ENCODE results near the gene UBAP2L.
"Not testable (repeated sequence)": the region's sequence is repeated elsewhere in the genome, so short reads cannot be mapped to it uniquely, and the experiment has no call there.

UBAP2L gene

DNA sequence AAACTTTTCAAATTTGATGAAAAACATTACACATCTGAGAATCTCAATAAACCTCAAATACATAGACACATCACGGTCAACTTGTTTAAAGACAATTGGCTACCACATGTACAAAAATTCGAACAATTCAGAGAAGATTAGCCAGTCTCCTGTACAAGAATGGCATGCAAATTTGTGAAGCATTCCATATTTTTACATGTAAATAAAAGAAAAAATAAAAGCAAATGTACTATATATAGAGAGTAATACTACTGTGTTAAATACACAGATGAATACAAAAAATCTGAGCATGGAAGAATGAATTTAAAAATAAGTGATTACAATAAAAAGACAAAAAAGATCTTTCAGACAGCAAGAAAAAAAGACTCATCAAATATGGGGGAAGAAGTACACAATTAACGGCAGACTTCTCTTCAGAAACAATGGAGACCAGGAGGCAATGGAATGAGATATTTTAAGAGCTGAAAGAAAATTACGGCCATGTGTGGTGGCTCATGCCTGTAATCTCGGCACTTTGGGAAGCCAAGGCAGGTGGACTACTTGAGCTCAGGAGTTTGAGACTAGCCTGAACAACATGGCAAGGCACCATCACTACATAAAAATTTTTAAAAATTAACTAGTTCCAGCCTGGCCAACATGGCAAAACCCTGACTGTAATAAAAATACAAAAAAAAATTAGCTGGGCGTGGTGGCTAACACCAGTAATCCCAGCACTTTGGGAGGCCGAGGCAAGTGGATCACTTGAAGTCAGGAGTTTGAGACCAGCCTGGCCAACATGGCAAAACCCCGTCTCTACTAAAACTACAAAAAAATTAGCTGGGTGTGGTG is 74.9 kb downstream of the UBAP2L start:
- intact Hi-C loops (cut with DNase I) = no loop called here
- DNase-seq = no peak

DNA sequence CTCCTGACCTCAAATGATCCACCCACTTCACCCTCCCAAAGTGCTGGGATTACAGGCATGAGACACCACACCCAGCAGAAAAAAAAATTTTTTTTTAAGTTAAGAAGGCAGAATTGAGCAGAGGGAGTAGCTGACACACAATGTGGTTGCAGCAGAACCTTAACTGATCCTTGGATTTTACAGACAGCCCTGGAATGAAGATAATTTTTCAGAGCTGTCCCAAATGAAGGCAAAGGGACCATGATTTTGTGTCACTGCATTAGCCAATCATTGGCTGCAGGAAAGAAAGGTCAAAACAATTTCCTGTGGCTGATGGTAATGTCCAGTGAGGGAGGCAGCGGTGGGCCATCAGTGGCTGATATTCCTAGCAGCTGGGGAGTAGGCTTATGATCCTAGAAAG is 80.8 kb downstream of the UBAP2L start:
- DNase-seq = no peak
- intact Hi-C loops (cut with DNase I) = no loop called here

GRCh38 chr1:154304664-154305337 is 84.0 kb downstream of the UBAP2L start:
- intact Hi-C loops (cut with DNase I) = no loop called here
- no peak for DNase-seq

DNA sequence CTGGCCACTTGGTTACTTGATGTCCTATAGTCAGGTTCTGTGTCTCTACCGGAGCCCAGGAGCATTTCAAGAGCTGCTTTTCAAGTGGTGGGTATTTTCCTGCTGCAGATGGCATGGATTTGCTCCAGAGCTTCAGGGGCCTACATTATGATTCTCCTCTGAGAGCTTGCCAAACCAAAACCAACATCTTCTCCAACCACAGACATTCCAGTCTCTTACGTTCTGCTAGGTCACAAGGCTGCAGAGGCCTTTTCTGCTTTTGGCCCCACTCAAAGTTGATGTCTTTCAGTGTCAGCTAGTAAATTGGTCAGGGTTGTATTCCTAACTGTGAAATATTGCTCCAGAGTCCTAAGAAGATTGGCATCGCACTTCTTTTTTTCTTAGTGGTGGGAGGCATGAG is 85.4 kb downstream of the UBAP2L start:
- intact Hi-C loops (cut with DNase I) = no loop called here
- DNase-seq = no peak

DNA sequence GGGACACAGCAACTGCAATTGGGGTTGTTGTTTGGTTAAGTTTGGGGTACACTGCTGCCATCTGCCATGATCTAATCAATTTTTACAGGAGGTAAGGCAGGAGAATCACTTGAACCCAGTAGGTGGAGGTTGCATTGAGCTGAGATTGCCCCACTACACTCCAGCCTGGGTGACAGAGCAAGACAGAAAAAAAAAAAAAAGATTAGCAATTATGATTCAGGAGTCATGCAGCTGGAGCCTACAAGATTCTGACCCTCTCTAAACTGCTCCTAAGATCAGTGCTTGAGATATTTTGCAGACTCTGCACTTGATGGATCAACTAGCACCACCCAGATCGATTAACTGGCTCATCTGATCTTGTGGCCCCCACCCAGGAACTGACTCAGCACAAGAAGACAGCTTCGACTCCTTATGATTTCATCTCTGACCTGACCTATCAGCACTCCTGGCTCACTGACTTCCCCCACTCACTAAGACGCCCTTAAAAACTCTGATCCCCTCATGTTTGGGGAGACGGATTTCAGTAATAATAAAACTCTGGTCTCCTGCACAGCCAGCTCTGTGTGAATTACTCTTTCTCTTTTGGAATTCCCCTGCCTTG is 87.0 kb downstream of the UBAP2L start:
- intact Hi-C loops (cut with DNase I); DNase-seq: not testable (repeated sequence)

DNA sequence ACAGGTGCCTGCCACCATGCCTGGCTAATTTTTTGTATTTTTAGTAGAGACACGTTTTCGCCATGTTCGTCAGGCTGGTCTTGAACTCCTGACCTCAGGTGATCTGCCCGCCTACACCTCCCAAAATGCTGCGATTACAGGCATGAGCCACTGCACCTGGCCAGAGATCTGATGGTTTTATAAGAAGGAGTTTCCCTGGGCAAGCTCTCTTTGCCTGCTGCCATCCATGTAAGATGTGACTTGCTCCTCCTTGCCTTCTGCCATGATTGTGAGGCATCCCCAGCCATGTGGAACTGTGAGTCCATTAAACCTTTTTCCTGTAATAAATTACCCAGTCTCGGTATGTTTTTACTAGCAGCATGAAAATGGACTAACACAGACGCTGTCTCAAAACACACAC is 88.4 kb downstream of the UBAP2L start:
- intact Hi-C loops (cut with DNase I); DNase-seq: not testable (repeated sequence)

- intact Hi-C loops (cut with DNase I); DNase-seq: not testable (repeated sequence)
Measured at GRCh38 chr1:154312229-154313065, 91.7 kb downstream of the UBAP2L start.

GRCh38 chr1:154313066-154313356 is 92.3 kb downstream of the UBAP2L start:
- intact Hi-C loops (cut with DNase I) = no loop called here
- DNase-seq = no peak

DNA sequence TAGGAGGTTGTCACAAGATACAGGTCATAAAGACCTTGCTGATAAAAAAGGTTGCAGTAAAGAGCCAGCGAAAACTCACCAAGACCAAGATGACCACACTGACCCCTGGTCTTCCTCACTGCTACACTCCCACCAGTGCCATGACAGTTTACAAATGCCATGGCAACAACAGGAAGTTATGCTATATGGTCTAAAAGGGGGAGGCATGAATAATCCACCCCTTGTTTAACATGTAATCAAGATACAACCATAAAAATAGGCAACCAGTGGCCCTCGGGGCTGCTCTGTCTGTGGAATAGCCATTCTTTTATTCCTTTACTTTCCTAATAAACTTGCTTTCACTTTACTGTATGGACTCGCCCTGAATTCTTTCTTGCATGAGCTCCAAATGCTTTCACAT is 93.5 kb downstream of the UBAP2L start:
- intact Hi-C loops (cut with DNase I); DNase-seq: not testable (repeated sequence)

- no peak for DNase-seq
Measured at GRCh38 chr1:154316704-154317103, 95.9 kb downstream of the UBAP2L start.

DNA sequence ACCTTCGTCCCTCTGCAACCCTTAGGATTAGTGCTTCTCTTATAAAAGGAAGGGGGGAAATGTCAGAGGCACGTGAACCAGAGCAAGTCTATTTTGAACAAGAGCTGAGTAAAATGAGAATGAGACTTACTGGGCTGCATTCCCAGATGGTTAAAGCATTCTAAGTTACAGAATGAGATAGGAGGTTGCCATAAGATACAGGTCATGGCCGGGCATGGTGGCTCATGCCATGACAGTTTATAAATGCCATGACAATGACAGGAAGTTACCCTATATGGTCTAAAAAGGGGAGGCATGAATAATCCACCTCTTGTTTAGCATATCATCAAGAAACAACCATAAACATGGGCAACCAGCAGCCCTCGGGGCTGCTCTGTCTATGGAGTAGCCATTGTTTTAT is 97.6 kb downstream of the UBAP2L start:
- no peak for DNase-seq
- intact Hi-C loops (cut with DNase I) = no loop called here

More at GRCh38 chr1:154316704-154317103, 95.9 kb downstream of the UBAP2L start:
- intact Hi-C loops (cut with DNase I) = no loop called here

Measured in posterior cingulate gyrus (tissue), 11 donors.